K562 (cell line): ENCODE results near the gene NUP210.

Experiments
- CTCF ChIP-seq, 3 experiments: IDR thresholded peaks in 2 of 3; conservative IDR thresholded peaks in 1 of 3; 2 replicates each; pipeline ENCODE4 v1.5.1; 2011 to 2012; ENCODE audit warnings: low read length in 3 of 3, mild to moderate bottlenecking in 3 of 3, control low read depth in 2 of 3, improper control_type of control experiment in 1 of 3, inconsistent platforms in 1 of 3, low read depth in 1 of 3, mixed read lengths in 1 of 3, moderate library complexity in 1 of 3; ENCODE audit not compliant: insufficient read depth in 2 of 3
- FOXA3 ChIP-seq, 2 experiments: fragments of 450-650 bp in 1 of 2; sonication (generic) in 1 of 2; formaldehyde crosslinking; IDR thresholded peaks in 1 of 2; conservative IDR thresholded peaks in 1 of 2; 2 replicates each; pipeline versions ENCODE4 v1.4.0 to v1.8.0; 2020 to 2022; ENCODE audit warnings: mild to moderate bottlenecking in 2 of 2, missing genetic modification reagents in 1 of 2
- KDM1A ChIP-seq, 2 experiments: fragments of 450-650 bp; IDR thresholded peaks; 2 replicates each; pipeline ENCODE4 v1.6.1; 2016; ENCODE audit warnings: mild to moderate bottlenecking in 2 of 2
- MAX ChIP-seq: sonication (generic); formaldehyde crosslinking; IDR thresholded peaks from 2 replicates; pipeline ENCODE4 v1.9.0; 2022; ENCODE audit warnings: mild to moderate bottlenecking, missing genetic modification reagents
- MGA ChIP-seq: fragments of 450-650 bp; IDR thresholded peaks from 2 replicates; pipeline ENCODE4 v1.6.1; 2016; ENCODE audit warnings: mild to moderate bottlenecking, moderate library complexity
- MLX ChIP-seq, 2 experiments: fragments of 450-650 bp in 1 of 2; sonication (generic) in 1 of 2; formaldehyde crosslinking; conservative IDR thresholded peaks; 2 replicates each; pipeline versions ENCODE4 v1.4.0 to v1.8.1; 2020 to 2022; ENCODE audit warnings: mild to moderate bottlenecking in 1 of 2, missing genetic modification reagents in 1 of 2
- NR2C2 ChIP-seq, 2 experiments: fragments of 200-800 bp in 1 of 2; sonication (Bioruptor generic) in 1 of 2; sonication (generic) in 1 of 2; formaldehyde crosslinking in 1 of 2; IDR thresholded peaks; 2 replicates each; pipeline versions ENCODE4 v1.6.1 to v1.8.0; 2016 to 2022; ENCODE audit warnings: mild to moderate bottlenecking in 1 of 2, missing compliant biosample characterization in 1 of 2, missing genetic modification characterization in 1 of 2, missing genetic modification reagents in 1 of 2
- POLR2AphosphoS5 ChIP-seq: IDR thresholded peaks from 2 replicates; pipeline ENCODE4 v1.6.1; 2011; ENCODE audit warnings: mild to moderate bottlenecking, low read depth, low read length, moderate library complexity; ENCODE audit not compliant: control insufficient read depth, insufficient read depth
- RFX5 ChIP-seq: IDR thresholded peaks from 2 replicates; pipeline ENCODE4 v1.6.1; 2011; ENCODE audit warnings: low read depth, mild to moderate bottlenecking, improper control_type of control experiment, low read length
- SMAD2 ChIP-seq: fragments of 150-350 bp; IDR thresholded peaks from 2 replicates; pipeline ENCODE4 v1.6.1; 2014; ENCODE audit warnings: low read depth, mild to moderate bottlenecking, low read length
- SMAD4 ChIP-seq: fragments of 250-450 bp; sonication (Bioruptor Pico); conservative IDR thresholded peaks from 2 replicates; pipeline ENCODE4 v1.8.0; 2021; ENCODE audit warnings: inconsistent platforms, mild to moderate bottlenecking, moderate library complexity
- TRIM24 ChIP-seq, 2 experiments: fragments of 450-650 bp; IDR thresholded peaks; 2 replicates each; pipeline ENCODE4 v1.6.1; 2016
- ZNF3 ChIP-seq: fragments of 250-450 bp; sonication (Bioruptor Pico); IDR thresholded peaks from 2 replicates; pipeline ENCODE4 v1.5.0; 2021; ENCODE audit warnings: mild to moderate bottlenecking, moderate library complexity

GRCh38 chr3:13407475-13407874 lies 12.6 kb downstream of the NUP210 start:
- TF ChIP-seq KDM1A (IDR thresholded peaks at IDR 0.05) (no peak), RFX5 (no peak), SMAD4 (CRISPR knock-in tag) (no peak), FOXA3 (CRISPR knock-in tag; conservative IDR thresholded peaks at IDR 0.05 in 1 of 2, IDR thresholded peaks at IDR 0.05 in 1 of 2) (no peak), CTCF (IDR thresholded peaks at IDR 0.05 in 2 of 3, conservative IDR thresholded peaks at IDR 0.05 in 1 of 3; ENCODE audit: insufficient read depth in 2 of 3, low read depth in 1 of 3, low read length in 3 of 3) (no peak), POLR2AphosphoS5 (no peak), MGA (no peak), NR2C2 (CRISPR knock-in tag; IDR thresholded peaks at IDR 0.05) (no peak), NR2C2 (tag; IDR thresholded peaks at IDR 0.05) (no peak), SMAD2 (no peak), ZNF3 (CRISPR knock-in tag) (no peak), TRIM24 (IDR thresholded peaks at IDR 0.05) (no peak), MAX (CRISPR knock-in tag) (no peak), MLX (CRISPR knock-in tag; conservative IDR thresholded peaks at IDR 0.05) (no peak)
